HG02588 (cell line): ENCODE results near the gene SUGT1.
"Not testable (repeated sequence)": the region's sequence is repeated elsewhere in the genome, so short reads cannot be mapped to it uniquely, and the experiment has no call there.

Experiments
- ATAC-seq: cut with Tn5 transposase; IDR thresholded peaks from one replicate; pipeline ENCODE4 v1.9.1; 2021; ENCODE audit warnings: mild to moderate bottlenecking, moderate library complexity; ENCODE audit not compliant: unreplicated experiment

Gene SUGT1

GRCh38 chr13:52665325-52665724 lies 12.7 kb downstream of the SUGT1 start:
- no peak for ATAC-seq

GRCh38 chr13:52669677-52670076 lies 17.0 kb downstream of the SUGT1 start:
- no peak for ATAC-seq

GRCh38 chr13:52670726-52671125 lies 18.1 kb downstream of the SUGT1 start:
- ATAC-seq = no peak

- ATAC-seq = no peak
Measured at GRCh38 chr13:52673465-52673864, 20.8 kb downstream of the SUGT1 start.

- ATAC-seq = no peak
Measured at GRCh38 chr13:52677823-52678222, 25.2 kb downstream of the SUGT1 start.

GRCh38 chr13:52685806-52686205 lies 33.2 kb downstream of the SUGT1 start:
- ATAC-seq = not testable (repeated sequence)

- no peak for ATAC-seq
Measured at GRCh38 chr13:52686376-52686775, 33.7 kb downstream of the SUGT1 start.

GRCh38 chr13:52695856-52696255 lies 43.2 kb downstream of the SUGT1 start:
- ATAC-seq = no peak

GRCh38 chr13:52696566-52696965 lies 43.9 kb downstream of the SUGT1 start:
- ATAC-seq = no peak

GRCh38 chr13:52701728-52702465 lies 49.3 kb downstream of the SUGT1 start:
- ATAC-seq = no peak

- ATAC-seq = no peak
Measured at GRCh38 chr13:52703482-52703881, 50.8 kb downstream of the SUGT1 start.

- no peak for ATAC-seq
Measured at GRCh38 chr13:52706081-52706480, 53.4 kb downstream of the SUGT1 start.

- no peak for ATAC-seq
Measured at GRCh38 chr13:52707375-52707774, 54.7 kb downstream of the SUGT1 start.

GRCh38 chr13:52708266-52708665 lies 55.6 kb downstream of the SUGT1 start:
- not testable (repeated sequence) for ATAC-seq

- ATAC-seq = no peak
Measured at GRCh38 chr13:52711286-52711685, 58.6 kb downstream of the SUGT1 start.

GRCh38 chr13:52712385-52712784 lies 59.7 kb downstream of the SUGT1 start:
- ATAC-seq = no peak

GRCh38 chr13:52713894-52714293 lies 61.3 kb downstream of the SUGT1 start:
- no peak for ATAC-seq

- not testable (repeated sequence) for ATAC-seq
Measured at GRCh38 chr13:52720904-52721303, 68.3 kb downstream of the SUGT1 start.

- ATAC-seq = not testable (repeated sequence)
Measured at GRCh38 chr13:52721356-52721755, 68.7 kb downstream of the SUGT1 start.

GRCh38 chr13:52723181-52723580 lies 70.5 kb downstream of the SUGT1 start:
- ATAC-seq = no peak

- no peak for ATAC-seq
Measured at GRCh38 chr13:52725302-52725701, 72.7 kb downstream of the SUGT1 start.

- ATAC-seq = no peak
Measured at GRCh38 chr13:52726258-52726657, 73.6 kb downstream of the SUGT1 start.

- no peak for ATAC-seq
Measured at GRCh38 chr13:52734075-52734623, 81.5 kb downstream of the SUGT1 start.
